ENCODE results near the gene DENND2D.

DENND2D gene

DNA sequence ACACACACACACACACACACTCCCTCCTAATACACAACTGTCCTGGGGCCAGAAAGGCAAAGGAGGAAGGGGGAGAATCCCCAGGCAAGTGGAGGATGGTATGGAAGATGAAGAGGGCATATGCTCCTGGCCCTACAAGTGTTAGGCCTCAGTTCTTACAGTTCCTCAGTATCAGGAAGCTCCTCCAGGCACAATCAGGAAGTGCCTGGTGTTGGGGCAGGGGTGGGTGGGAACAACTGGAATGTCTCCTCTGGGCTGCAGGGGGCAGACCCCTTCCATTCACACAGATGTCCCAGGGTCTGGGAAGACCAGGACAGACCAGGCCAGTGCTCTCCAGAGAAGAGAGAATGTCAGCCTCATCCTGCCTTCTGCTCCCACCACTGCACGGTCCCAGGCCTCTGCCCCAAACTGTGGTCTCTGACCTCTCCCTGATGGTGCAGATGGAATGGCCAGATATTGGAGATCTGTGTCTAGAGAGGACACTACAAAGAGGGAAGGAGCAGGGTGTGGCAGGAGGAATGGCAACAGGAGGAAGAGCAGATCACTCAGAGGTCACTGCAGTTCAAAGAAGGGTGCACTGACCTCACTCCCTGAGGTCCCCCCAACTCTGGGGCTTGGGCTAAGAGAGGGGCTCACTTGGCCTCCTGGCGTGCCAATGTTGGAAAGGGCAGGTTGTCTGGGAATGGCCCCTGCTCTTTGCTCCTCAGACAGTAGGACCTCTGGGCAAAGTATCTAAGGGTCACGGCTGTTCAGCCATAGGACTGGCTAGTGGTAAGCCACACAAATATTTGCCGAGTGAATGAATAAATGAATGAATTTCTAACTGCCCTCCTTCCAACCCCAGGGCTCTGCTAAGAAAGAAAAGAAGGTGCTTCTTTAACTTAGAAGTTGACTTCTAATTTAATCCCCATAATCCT lies 2.5 kb upstream of the DENND2D start:
- DNase-seq: no peak

- DNase-seq: no peak
These were observed 1.9 kb upstream of the DENND2D start for GRCh38 chr1:111202366-111202706.

GRCh38 chr1:111201275-111202090 lies 1.0 kb upstream of the DENND2D start:
- DNase-seq: no peak

DNA sequence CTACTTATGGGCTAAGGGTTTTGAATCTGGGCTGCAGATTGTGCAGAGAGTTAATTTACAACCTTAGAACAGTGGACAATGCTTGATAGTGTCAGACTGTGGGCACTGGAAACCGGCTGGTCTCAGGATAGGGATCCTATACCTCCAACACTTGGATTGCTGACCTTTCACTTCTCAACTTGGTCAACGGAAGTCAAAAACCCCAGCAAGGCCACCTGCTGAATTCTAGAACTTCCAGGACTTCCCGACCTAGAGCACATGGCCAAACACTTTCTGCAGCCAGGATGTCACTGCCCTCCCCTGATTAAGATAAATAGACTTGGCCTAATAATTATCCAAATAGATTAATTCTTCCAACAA lies 336 bp upstream of the DENND2D start:
- no peak for DNase-seq

- DNase-seq: no peak
These were observed 1.1 kb downstream of the DENND2D start for GRCh38 chr1:111199329-111199728.

DNA sequence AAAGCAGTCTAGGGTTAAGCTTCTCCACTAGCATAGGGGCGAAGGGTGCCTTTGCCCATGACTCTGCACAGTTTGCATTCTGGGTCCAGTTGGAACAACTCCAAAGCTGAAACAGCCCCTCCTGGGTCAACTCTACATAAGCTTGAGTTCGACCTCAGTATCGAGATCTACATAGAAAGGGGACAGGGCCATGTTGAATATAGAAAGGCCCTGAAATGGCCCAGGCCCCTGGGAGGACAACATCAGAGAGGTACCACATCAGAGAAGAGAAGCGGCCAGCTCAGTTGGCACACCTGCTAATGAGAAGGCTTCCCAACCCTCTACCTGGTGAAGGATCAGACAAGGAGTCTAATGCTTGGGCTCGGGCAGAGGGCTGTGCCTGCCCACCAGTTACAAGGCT lies 1.6 kb downstream of the DENND2D start:
- DNase-seq: no peak

DNA sequence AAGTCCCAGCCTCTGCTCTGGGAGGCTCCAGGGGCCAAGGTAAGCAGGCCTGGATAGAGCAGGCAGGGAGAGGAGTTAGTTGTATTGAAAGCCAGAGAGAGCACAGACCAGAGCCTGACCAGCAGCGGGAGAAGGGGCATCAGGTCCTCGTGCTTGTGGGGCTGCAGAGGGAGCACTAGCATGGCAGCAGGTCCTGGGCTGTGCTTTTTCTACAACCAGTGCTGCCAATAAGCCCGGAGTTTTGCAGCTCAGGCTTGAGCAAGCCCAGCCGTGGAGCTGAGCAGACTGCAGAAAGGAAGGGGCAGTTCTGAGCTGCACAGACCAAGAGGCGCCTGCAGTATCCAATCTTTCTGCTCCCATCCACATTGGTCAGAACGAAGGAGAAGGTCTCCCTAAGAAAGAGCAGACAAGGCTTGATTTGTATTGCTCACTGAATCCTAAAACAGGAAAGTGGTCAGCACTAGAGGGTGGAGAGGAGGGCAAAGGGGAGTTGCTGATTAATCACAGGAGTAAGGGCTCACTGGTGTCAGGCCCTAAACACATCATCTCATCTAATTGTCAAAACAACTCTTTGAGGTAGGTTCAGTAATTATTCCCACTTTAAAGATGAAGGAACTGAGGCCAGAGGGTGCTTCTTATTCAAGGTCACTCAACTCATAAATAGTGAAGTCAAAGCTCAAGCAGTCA lies 2.7 kb downstream of the DENND2D start:
- no peak for DNase-seq

DNA sequence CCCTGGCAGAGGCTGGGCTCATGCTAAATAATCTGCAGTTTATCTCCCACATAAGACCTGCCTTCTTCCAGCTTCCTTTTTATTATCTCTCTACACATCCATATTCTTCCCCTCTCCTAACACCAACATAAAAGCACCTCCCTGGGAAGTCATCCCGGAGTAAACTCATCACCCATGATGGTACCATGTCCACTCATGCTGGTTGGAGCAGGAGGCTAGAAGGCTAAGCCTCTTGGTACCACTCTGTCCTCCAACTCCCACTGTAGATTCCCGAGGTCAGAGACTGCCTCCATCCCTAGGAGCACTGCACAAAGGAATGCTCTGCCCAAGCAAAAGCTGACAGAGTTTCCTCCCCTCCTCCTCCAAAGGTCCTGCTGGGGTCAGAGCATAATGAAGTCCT lies 4.2 kb downstream of the DENND2D start:
- DNase-seq: no peak

DNA sequence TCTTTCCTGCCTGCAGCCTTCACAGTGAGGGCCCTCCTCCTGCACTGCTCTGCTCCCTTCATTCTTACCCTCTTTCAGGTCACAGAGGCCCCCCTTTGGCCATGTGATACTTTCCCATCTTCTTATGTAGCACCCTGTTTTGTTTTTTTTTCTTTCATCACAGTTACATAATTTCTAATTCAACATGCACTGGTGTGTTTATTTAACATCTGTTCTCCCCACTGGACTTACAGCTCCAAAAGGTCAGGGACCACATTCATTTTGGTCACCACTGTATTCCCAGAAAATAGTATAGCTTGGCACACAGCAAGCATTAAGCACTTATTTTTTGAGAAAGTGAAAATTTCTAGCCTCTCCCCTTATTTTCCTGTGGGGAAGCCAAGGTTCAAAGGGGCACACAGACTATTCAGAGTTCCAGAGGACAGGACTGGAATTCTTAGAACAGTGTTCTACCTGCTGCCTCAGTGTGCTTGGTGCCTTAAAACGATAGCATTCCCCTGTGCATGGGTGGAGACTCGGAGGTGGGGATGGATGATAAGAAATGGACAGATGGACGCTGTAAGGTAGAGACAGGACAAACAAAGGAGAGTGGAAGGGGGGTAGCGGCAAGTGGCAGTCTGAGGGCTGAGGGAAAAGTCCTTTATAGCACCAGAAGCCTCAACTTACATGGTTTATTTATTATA lies 5.3 kb downstream of the DENND2D start:
- DNase-seq: no peak

- DNase-seq: no peak
These were observed 6.5 kb downstream of the DENND2D start for GRCh38 chr1:111193712-111194480.

- DNase-seq: peak; percentile 23
These were observed 7.6 kb downstream of the DENND2D start for GRCh38 chr1:111192658-111193519.

DNA sequence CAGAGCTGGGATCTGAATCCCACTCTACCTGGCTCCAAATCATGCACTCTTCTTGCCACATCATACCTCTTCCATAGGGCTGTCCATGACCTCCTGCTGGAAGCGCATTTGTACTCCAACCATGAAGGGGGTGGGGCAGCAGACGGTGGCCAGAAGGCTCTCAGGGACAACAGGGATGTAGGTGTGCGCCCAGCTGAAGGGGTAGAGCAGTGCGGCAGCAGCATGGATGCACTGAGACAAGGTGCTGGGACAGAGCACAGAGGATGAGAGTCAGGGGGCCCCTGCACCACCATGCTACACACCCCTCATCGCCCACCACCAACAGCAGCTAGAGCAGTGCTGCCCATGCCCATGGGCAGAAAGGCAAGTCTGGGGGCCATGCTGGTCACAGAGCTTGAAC lies 8.4 kb downstream of the DENND2D start:
- DNase-seq: no peak

- no peak for DNase-seq
These were observed 8.9 kb downstream of the DENND2D start for GRCh38 chr1:111191496-111191895.

DNA sequence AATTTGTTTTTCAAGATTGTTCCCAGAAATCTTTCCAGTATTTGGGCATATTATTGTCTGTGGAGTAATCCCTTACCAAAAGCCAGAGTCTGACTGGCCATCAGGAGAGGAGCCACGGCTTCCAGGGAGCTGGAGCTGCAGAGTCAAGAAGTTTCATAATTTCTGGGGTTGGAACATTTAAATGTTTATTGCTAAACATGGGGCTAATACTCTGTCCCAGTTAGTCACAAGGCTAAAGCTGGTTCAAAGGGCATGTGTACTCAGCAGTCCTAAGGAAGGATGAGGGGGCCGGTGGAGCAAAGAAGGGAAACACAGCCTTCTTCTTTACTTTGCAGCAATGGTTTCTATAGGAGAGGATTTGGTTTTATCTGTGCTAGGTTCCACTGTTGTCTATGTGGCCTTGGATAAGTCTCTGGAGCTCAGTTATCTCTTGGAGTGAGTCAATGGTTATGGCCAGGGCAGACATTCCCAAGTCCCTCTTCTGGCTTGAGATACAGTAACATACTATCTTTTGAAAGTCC lies 9.5 kb downstream of the DENND2D start:
- DNase-seq: no peak

DNA sequence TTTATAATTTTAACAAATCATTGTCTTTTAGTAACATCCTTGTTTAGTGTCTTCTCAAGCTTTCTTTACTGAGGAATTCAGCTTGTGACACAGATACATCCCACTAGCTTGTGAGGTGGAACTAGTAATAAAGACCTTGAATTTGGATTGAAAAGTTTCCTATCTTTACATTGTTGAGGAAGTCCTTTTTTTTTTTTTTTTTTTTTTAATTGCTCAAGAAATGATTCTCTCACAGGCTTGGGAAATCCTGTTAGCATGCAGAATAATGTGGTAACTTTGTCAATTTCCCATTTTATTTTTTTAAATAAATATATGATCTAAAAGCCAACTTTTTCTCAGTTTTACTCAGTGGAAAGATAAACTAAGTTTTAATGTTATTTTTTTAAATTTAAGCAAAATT lies 15.8 kb downstream of the DENND2D start:
- no peak for DNase-seq

- no peak for DNase-seq
These were observed 17.0 kb downstream of the DENND2D start for GRCh38 chr1:111183308-111184069.

- no peak for DNase-seq
These were observed 18.4 kb downstream of the DENND2D start for GRCh38 chr1:111182052-111182451.

GRCh38 chr1:111179968-111180533 lies 20.4 kb downstream of the DENND2D start:
- no peak for DNase-seq

- no peak for DNase-seq
These were observed 23.8 kb downstream of the DENND2D start for GRCh38 chr1:111176678-111177077.

DNA sequence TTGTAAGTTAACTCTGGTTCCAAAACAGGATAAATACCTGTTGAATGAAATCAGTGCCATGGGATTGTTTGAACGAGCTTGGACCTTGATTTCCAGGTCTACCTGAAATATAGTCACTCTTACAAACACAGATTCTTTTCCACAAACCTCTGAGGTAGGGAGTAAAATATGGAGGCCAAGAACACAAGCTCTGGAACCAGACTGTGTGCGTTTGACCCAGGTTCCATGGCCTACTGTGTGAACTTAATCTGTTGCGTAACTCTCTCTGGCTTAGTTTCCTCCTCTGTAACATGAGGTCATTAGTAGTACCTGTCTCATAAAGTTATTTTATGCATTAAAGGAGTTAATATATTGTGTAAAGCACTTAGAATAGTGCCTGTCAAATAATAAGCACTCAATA lies 25.1 kb downstream of the DENND2D start:
- no peak for DNase-seq

Measured in midbrain (tissue), 1 donor.